ENCODE measurements around the gene EXOC3L1. TPM values are rescaled to one million over a fixed set of nuclear protein-coding genes. Genes with fewer than 3 reads are reported as not detected.
A peak's percentile ranks its signal among the peaks of the same experiment; 100 is the strongest.

Gene EXOC3L1
- total RNA-seq, 1 experiment from 2014 or later, result 4.0 TPM

- TF ChIP-seq AR (CRISPR knock-in tag; IDR thresholded peaks at IDR 0.05) (no peak), ATF6 (CRISPR knock-in tag; IDR thresholded peaks at IDR 0.05) (no peak), ZNF281 (CRISPR knock-in tag; IDR thresholded peaks at IDR 0.05) (0 out of 2 replicates have a peak, but pooled peaks have one; percentile 36)
These were observed 15.9 kb downstream of the EXOC3L1 start (continued) for GRCh38 chr16:67173808-67174705.

- no peaks in the 10 kb centered on the region for H3K9me3 Mint-ChIP-seq
- TF ChIP-seq SOX15 (CRISPR knock-in tag; IDR thresholded peaks at IDR 0.05) (no peak), PRDM15 (CRISPR knock-in tag; IDR thresholded peaks at IDR 0.05) (no peak), NR1H2 (CRISPR knock-in tag; IDR thresholded peaks at IDR 0.05) (no peak), ZNF281 (CRISPR knock-in tag; IDR thresholded peaks at IDR 0.05) (no peak), FOXJ3 (CRISPR knock-in tag; IDR thresholded peaks at IDR 0.05; ENCODE audit: borderline replicate concordance) (no peak), MAX (CRISPR knock-in tag; IDR thresholded peaks at IDR 0.05) (no peak), NFE2L1 (CRISPR knock-in tag; IDR thresholded peaks at IDR 0.05) (no peak), NFATC4 (CRISPR knock-in tag; IDR thresholded peaks at IDR 0.05) (no peak), ZBTB43 (CRISPR knock-in tag; IDR thresholded peaks at IDR 0.05) (no peak), ETV6 (CRISPR knock-in tag; IDR thresholded peaks at IDR 0.05) (no peak), USF1 (CRISPR knock-in tag; IDR thresholded peaks at IDR 0.05) (no peak), ZNF232 (CRISPR knock-in tag; IDR thresholded peaks at IDR 0.05) (no peak), TP53 (CRISPR knock-in tag; IDR thresholded peaks at IDR 0.05) (no peak)
- H3K4me3 Mint-ChIP-seq, result peak overlapping the region; percentile 84
- POLR2A ChIA-PET, result interaction anchor here (1.3 to 1.4 kb wide), 2 partner anchors 11 to 53 kb away, joined by 3 read pairs; partner anchors contain the start of gene TMEM208
- DNase-seq (ENCODE audit: low spot score) (no peak), ATAC-seq (no peak)
- H3K27me3 Mint-ChIP-seq (ENCODE audit: low read depth), result peaks cover 91% of the 10 kb centered on the region
- no peak overlapping the region for H3K27ac Mint-ChIP-seq
- H3K4me1 Mint-ChIP-seq, result peaks cover 36% of the 10 kb centered on the region
- CTCF ChIA-PET, result interaction anchor here (2.2 to 15.6 kb wide), 4 partner anchors 12 to 156 kb away, joined by 6 to 386 read pairs (median 22); partner anchors contain the start of genes B3GNT9, ELMO3, FBXL8 and TRADD
- peaks cover 3% of the 10 kb centered on the region; the same call in 1 of the 2 replicates for H3K36me3 Mint-ChIP-seq
These were observed 16.6 kb downstream of the EXOC3L1 start for GRCh38 chr16:67173323-67173722.
